ENCODE results near the gene UXS1.

UXS1 gene

GRCh38 chr2:106106622-106107508, 87.2 kb downstream of the UXS1 start:
- DNase-seq, result no peak

- no peak for DNase-seq
Observed at GRCh38 chr2:106105151-106105922, 88.8 kb downstream of the UXS1 start.

- DNase-seq, result peak; percentile 44
Observed at GRCh38 chr2:106104332-106105062, 89.6 kb downstream of the UXS1 start.

- no peak for DNase-seq
Observed at GRCh38 chr2:106099691-106100090, 94.4 kb downstream of the UXS1 start.

- DNase-seq, result no peak
Observed at GRCh38 chr2:106098664-106099063, 95.4 kb downstream of the UXS1 start.

- no peak for DNase-seq
Observed at GRCh38 chr2:106098081-106098480, 96.0 kb downstream of the UXS1 start.

- no peak for DNase-seq
Observed at GRCh38 chr2:106097038-106098000, 96.8 kb downstream of the UXS1 start.

GRCh38 chr2:106096299-106097037, 97.6 kb downstream of the UXS1 start:
- DNase-seq, result no peak

- DNase-seq, result peak; percentile 73
Observed at GRCh38 chr2:106095478-106096298, 98.4 kb downstream of the UXS1 start.

GRCh38 chr2:106094131-106094841, 99.8 kb downstream of the UXS1 start:
- peak; percentile 26 for DNase-seq

- no peak for DNase-seq
Observed at GRCh38 chr2:106090916-106091618, 103.0 kb downstream of the UXS1 start.

- DNase-seq, result no peak
Observed at GRCh38 chr2:106089611-106090010, 104.5 kb downstream of the UXS1 start.

- peak; percentile 56 for DNase-seq
Observed at GRCh38 chr2:106085181-106085940, 108.7 kb downstream of the UXS1 start.

- no peak for DNase-seq
Observed at GRCh38 chr2:106080959-106081358, 113.1 kb downstream of the UXS1 start.

GRCh38 chr2:106078096-106078495, 116.0 kb downstream of the UXS1 start:
- no peak for DNase-seq

GRCh38 chr2:106076941-106077340, 117.2 kb downstream of the UXS1 start:
- DNase-seq, result no peak

- DNase-seq, result no peak
Observed at GRCh38 chr2:106075048-106075447, 119.1 kb downstream of the UXS1 start.

GRCh38 chr2:106073678-106074406, 120.3 kb downstream of the UXS1 start:
- no peak for DNase-seq

Data from stimulated activated naive CD4-positive, alpha-beta T cell treated with Interleukin-2 at 50 U/mL for 16 hours (primary cell).